ENCODE measurements around the gene GNB4.

- TF ChIP-seq EZH2phosphoT487 (IDR thresholded peaks at IDR 0.05; ENCODE audit: borderline replicate concordance, low read depth) (no peak), CTCF (IDR thresholded peaks at IDR 0.05) (no peak), RAD21 (IDR thresholded peaks at IDR 0.05; ENCODE audit: low read length) (no peak), POLR2AphosphoS5 (IDR thresholded peaks at IDR 0.05; ENCODE audit: low read depth, low read length) (peak; percentile 86), SMC3 (IDR thresholded peaks at IDR 0.05; ENCODE audit: low read depth, low read length) (no peak), RXRA (IDR thresholded peaks at IDR 0.05; ENCODE audit: borderline replicate concordance, low read depth) (no peak), EP300 (IDR thresholded peaks at IDR 0.05; ENCODE audit: borderline replicate concordance in 1 of 2, low read depth in 1 of 2, low read length in 1 of 2) (no peak), JUND (IDR thresholded peaks at IDR 0.05) (no peak)
- TF ChIP-seq, protein P1, sequence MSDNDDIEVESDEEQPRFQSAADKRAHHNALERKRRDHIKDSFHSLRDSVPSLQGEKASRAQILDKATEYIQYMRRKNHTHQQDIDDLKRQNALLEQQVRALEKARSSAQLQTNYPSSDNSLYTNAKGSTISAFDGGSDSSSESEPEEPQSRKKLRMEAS (IDR thresholded peaks at IDR 0.05; ENCODE audit: low read depth), result no peak; the same call in none of the 2 replicates
Observed at GRCh38 chr3:179347345-179348194, 103.7 kb downstream of the GNB4 start, which contains the start of gene MFN1.
